ENCODE results near the gene SLCO4A1.
A peak's percentile ranks its signal among the peaks of the same experiment; 100 is the strongest.

The SLCO4A1 gene

DNA sequence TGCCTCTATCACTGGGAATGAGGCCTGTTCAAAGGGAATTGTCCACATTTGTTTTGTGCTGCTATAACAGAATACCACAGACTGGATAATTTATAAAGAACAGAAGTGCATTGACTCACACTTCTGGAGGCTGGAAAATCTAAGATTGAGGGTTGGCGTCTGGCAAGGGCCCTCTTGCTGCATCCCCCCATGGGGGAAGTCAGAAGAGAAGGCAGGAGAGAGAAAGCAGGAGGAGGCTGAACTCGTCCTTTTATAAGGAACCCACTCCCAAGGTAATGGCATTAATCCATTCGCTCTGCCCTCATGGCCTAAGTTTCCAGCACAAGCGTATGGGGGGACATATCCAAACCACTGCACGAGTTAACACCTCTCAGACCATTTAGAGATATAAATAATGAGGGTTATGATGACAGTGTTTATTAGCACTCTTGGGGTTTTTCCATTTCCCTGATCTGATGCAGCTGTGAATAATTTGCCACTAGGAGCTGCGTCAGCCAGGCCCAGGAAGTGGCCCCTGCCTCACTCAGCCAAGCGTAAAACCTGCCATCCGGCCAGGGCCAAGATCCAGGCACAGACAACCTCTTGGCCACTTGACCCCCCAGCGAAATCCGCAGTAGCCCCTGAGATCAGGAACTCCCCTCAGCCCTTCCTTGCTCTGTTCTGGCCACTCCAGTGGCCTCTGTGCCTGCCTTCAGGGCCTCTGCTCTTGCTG is 14.2 kb upstream of the SLCO4A1 start:
- Histone ChIP-seq H3K9ac (ENCODE audit: low read depth, low read length, poor library complexity) (no peak overlapping the region), H2BK120ac (ENCODE audit: low read depth, low read length) (no peak overlapping the region), H4K8ac (ENCODE audit: low read depth, low read length) (no peak overlapping the region), H3K4me1 (ENCODE audit: control insufficient read depth in 2 of 2, insufficient read depth in 1 of 2, low read depth in 1 of 2, low read length in 2 of 2) (peaks cover 0 to 13% of the 10 kb centered on the region in 2 donors), H3K14ac (ENCODE audit: low read length) (no peak overlapping the region), H3K4me3 (ENCODE audit: low read length in 2 of 2) (no peak overlapping the region), H3K27ac (replicated peaks; ENCODE audit: low read length) (no peak overlapping the region), H3K79me1 (ENCODE audit: low read depth, low read length) (no peaks in the 10 kb centered on the region), H3K36me3 (replicated peaks in 1 of 2; ENCODE audit: control insufficient read depth in 2 of 2, insufficient read depth in 2 of 2, low read length in 2 of 2) (no peaks in the 10 kb centered on the region), H2BK5ac (ENCODE audit: low read length) (no peak overlapping the region), H3K4ac (ENCODE audit: low read length) (peak overlapping the region; percentile 55), H3K23ac (ENCODE audit: low read depth, low read length, poor library complexity) (no peak overlapping the region), H2BK12ac (ENCODE audit: low read length) (no peak overlapping the region), H2AFZ (ENCODE audit: low read length) (no peak overlapping the region), H3K4me2 (ENCODE audit: insufficient read depth, low read length, poor library complexity, severe bottlenecking) (no peak overlapping the region), H3K27me3 (ENCODE audit: control insufficient read depth in 3 of 3, insufficient read depth in 3 of 3, low read depth in 1 of 3, low read length in 3 of 3) (peaks cover 0 to 32% (median 0%) of the 10 kb centered on the region in 3 experiments), H4K91ac (ENCODE audit: low read depth, low read length, poor library complexity) (no peak overlapping the region), H3K18ac (ENCODE audit: low read length) (peak overlapping the region; percentile 35), H2BK15ac (ENCODE audit: low read length) (no peak overlapping the region), H3K9me3 (replicated peaks in 1 of 2; ENCODE audit: control insufficient read depth in 2 of 2, insufficient read depth in 1 of 2, low read depth in 1 of 2, low read length in 2 of 2) (no peaks in the 10 kb centered on the region), H2AK5ac (ENCODE audit: low read depth, low read length) (no peak overlapping the region)
- WGBS, 2 donors (ENCODE audit: extremely low coverage in 2 of 2, insufficient read length in 2 of 2, insufficient replicate concordance in 1 of 2): no CpG with 5 or more reads among the region's 10 CpGs
- no peak for DNase-seq (ENCODE audit: low spot score)

DNA sequence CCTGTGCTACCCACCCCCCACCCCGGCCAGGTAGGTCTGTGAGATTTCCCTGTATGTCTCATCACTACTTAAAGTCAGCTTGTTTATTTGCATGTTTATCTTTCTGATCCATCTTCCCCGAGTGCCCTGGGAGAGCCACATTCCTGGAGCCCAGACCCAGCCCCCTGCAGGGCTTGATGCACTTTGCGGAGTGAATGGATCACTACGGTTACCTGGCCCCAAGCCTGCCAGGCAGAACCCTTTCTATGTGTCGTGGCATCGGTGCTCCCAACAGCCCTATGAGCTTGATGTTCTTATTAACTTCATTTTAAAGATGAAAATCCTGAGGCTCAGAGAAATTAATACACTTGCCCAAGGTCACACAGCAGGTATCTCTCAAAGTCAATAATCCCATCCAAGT is 13.6 kb upstream of the SLCO4A1 start:
- WGBS, 2 donors (ENCODE audit: extremely low coverage in 2 of 2, insufficient read length in 2 of 2, insufficient replicate concordance in 1 of 2): no CpG with 5 or more reads among the region's 6 CpGs
- no peak overlapping the region for H3K14ac ChIP-seq (ENCODE audit: low read length)
- no peak overlapping the region for H2BK120ac ChIP-seq (ENCODE audit: low read depth, low read length)
- H3K4ac ChIP-seq (ENCODE audit: low read length): peak overlapping the region; percentile 55
- H2BK5ac ChIP-seq (ENCODE audit: low read length): no peak overlapping the region
- peaks cover 0 to 7% of the 10 kb centered on the region in 2 donors for H3K4me1 ChIP-seq (ENCODE audit: control insufficient read depth in 2 of 2, insufficient read depth in 1 of 2, low read depth in 1 of 2, low read length in 2 of 2)
- H3K4me3 ChIP-seq (ENCODE audit: low read length in 2 of 2): no peak overlapping the region
- H2AK5ac ChIP-seq (ENCODE audit: low read depth, low read length): no peak overlapping the region
- no peak overlapping the region for H3K18ac ChIP-seq (ENCODE audit: low read length)
- no peaks in the 10 kb centered on the region for H3K36me3 ChIP-seq (replicated peaks in 1 of 2; ENCODE audit: control insufficient read depth in 2 of 2, insufficient read depth in 2 of 2, low read length in 2 of 2)
- H3K27ac ChIP-seq (replicated peaks; ENCODE audit: low read length): no peak overlapping the region
- H3K27me3 ChIP-seq (ENCODE audit: control insufficient read depth in 3 of 3, insufficient read depth in 3 of 3, low read depth in 1 of 3, low read length in 3 of 3): peaks cover 0 to 32% (median 0%) of the 10 kb centered on the region in 3 experiments
- H4K8ac ChIP-seq (ENCODE audit: low read depth, low read length): no peak overlapping the region
- DNase-seq (ENCODE audit: low spot score): no peak
- H4K91ac ChIP-seq (ENCODE audit: low read depth, low read length, poor library complexity): no peak overlapping the region
- no peaks in the 10 kb centered on the region for H3K79me1 ChIP-seq (ENCODE audit: low read depth, low read length)
- no peaks in the 10 kb centered on the region for H3K9me3 ChIP-seq (replicated peaks in 1 of 2; ENCODE audit: control insufficient read depth in 2 of 2, insufficient read depth in 1 of 2, low read depth in 1 of 2, low read length in 2 of 2)
- H3K9ac ChIP-seq (ENCODE audit: low read depth, low read length, poor library complexity): no peak overlapping the region
- H2AFZ ChIP-seq (ENCODE audit: low read length): no peak overlapping the region
- H3K23ac ChIP-seq (ENCODE audit: low read depth, low read length, poor library complexity): no peak overlapping the region
- H2BK12ac ChIP-seq (ENCODE audit: low read length): no peak overlapping the region
- H2BK15ac ChIP-seq (ENCODE audit: low read length): no peak overlapping the region
- no peak overlapping the region for H3K4me2 ChIP-seq (ENCODE audit: insufficient read depth, low read length, poor library complexity, severe bottlenecking)

DNA sequence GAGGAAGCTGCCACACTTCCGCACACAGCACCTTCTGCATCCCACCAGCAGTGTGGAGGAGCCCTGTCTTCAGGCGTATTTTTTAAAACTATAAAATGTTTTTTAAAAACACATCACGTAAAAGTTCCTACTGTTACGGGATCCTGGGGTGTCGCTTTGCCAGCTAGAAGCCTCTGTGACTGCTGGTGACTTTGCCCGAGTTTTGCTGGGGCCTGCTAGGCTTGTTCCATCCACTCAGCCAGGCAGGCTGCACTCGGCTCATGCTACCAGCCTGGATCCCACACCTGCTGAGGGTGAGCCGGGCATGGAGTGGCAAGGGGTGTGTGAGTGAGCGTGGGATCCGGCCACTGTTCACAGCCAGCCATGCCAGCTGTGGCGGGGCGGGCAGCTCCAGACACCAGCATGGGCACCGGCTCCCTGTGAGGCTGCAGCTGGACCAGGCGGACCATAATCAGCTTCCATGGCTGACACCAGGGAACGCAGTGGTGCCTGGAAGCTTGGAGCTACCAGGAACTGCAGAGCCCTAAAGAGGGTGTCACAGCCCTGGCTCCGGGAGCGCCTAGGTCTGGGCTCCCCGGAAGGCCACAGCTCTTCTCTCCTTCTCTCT is 12.3 kb upstream of the SLCO4A1 start:
- H3K27me3 ChIP-seq (ENCODE audit: control insufficient read depth in 3 of 3, insufficient read depth in 3 of 3, low read depth in 1 of 3, low read length in 3 of 3): peaks cover 0 to 33% (median 0%) of the 10 kb centered on the region in 3 experiments
- no peak overlapping the region for H2AFZ ChIP-seq (ENCODE audit: low read length)
- H3K4ac ChIP-seq (ENCODE audit: low read length): no peak overlapping the region
- no peaks in the 10 kb centered on the region for H3K79me1 ChIP-seq (ENCODE audit: low read depth, low read length)
- no peak overlapping the region for H2BK12ac ChIP-seq (ENCODE audit: low read length)
- peak overlapping the region; percentile 49 for H3K23ac ChIP-seq (ENCODE audit: low read depth, low read length, poor library complexity)
- no peak overlapping the region for H3K9ac ChIP-seq (ENCODE audit: low read depth, low read length, poor library complexity)
- H3K4me3 ChIP-seq (ENCODE audit: low read length in 2 of 2): no peak overlapping the region
- H2BK120ac ChIP-seq (ENCODE audit: low read depth, low read length): no peak overlapping the region
- peak overlapping the region; percentile 60 for H3K18ac ChIP-seq (ENCODE audit: low read length)
- H4K91ac ChIP-seq (ENCODE audit: low read depth, low read length, poor library complexity): no peak overlapping the region
- no peak overlapping the region for H2BK5ac ChIP-seq (ENCODE audit: low read length)
- no peak overlapping the region for H4K8ac ChIP-seq (ENCODE audit: low read depth, low read length)
- DNase-seq (ENCODE audit: low spot score): no peak
- H2AK5ac ChIP-seq (ENCODE audit: low read depth, low read length): no peak overlapping the region
- H3K27ac ChIP-seq (replicated peaks; ENCODE audit: low read length): no peak overlapping the region
- H2BK15ac ChIP-seq (ENCODE audit: low read length): peak overlapping the region; percentile 46
- H3K9me3 ChIP-seq (replicated peaks in 1 of 2; ENCODE audit: control insufficient read depth in 2 of 2, insufficient read depth in 1 of 2, low read depth in 1 of 2, low read length in 2 of 2): no peaks in the 10 kb centered on the region
- no peaks in the 10 kb centered on the region for H3K4me1 ChIP-seq (ENCODE audit: control insufficient read depth in 2 of 2, insufficient read depth in 1 of 2, low read depth in 1 of 2, low read length in 2 of 2)
- H3K14ac ChIP-seq (ENCODE audit: low read length): no peak overlapping the region
- no CpG with 5 or more reads among the region's 18 CpGs for WGBS, 2 donors (ENCODE audit: extremely low coverage in 2 of 2, insufficient read length in 2 of 2, insufficient replicate concordance in 1 of 2)
- H3K4me2 ChIP-seq (ENCODE audit: insufficient read depth, low read length, poor library complexity, severe bottlenecking): no peak overlapping the region
- H3K36me3 ChIP-seq (replicated peaks in 1 of 2; ENCODE audit: control insufficient read depth in 2 of 2, insufficient read depth in 2 of 2, low read length in 2 of 2): no peaks in the 10 kb centered on the region
